Posterior vena cava (tissue), 2 donors: ENCODE results near the gene MAMLD1. TPM values are rescaled to one million over a fixed set of nuclear protein-coding genes. Genes with fewer than 3 reads are reported as not detected.

Experiments
- DNase-seq: peaks from one replicate; pipeline ENCODE4 v3.0.0-alpha.2; 2020; ENCODE audit warnings: low spot score
- intact Hi-C, 2 donors: fragments of 100-400 bp; cut with DNase I; formaldehyde crosslinking; loops; one replicate each; pipeline versions ENCODE4 v1.14.1 to v1.14.2; 2022 to 2023
- long read RNA-seq, 2 donors: library from polyadenylated mRNA; unstranded; transcript quantifications; one replicate each; pipeline ENCODE4 v2.0.0, GENCODE V29; 2020 to 2021
- total RNA-seq, 2 donors: library from RNA; stranded (reverse); fragmentation: NEBNext Ultra II Directional; extraction: Animal tissue kit (Norgen Biotek cat#: 25700); gene quantifications; one replicate each; pipeline ENCODE4 v1.2.1, GENCODE V29; 2021
- donor health status: DM: yes; HTN: yes; CAD: no.
- donor health status: DM: yes; HTN: yes; CAD: no.

MAMLD1 gene, protein sequence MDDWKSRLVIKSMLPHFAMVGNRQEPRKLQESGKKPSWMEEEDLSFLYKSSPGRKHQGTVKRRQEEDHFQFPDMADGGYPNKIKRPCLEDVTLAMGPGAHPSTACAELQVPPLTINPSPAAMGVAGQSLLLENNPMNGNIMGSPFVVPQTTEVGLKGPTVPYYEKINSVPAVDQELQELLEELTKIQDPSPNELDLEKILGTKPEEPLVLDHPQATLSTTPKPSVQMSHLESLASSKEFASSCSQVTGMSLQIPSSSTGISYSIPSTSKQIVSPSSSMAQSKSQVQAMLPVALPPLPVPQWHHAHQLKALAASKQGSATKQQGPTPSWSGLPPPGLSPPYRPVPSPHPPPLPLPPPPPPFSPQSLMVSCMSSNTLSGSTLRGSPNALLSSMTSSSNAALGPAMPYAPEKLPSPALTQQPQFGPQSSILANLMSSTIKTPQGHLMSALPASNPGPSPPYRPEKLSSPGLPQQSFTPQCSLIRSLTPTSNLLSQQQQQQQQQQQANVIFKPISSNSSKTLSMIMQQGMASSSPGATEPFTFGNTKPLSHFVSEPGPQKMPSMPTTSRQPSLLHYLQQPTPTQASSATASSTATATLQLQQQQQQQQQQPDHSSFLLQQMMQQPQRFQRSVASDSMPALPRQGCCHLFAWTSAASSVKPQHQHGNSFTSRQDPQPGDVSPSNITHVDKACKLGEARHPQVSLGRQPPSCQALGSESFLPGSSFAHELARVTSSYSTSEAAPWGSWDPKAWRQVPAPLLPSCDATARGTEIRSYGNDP
- 10 to 100 TPM; 10.9 to 12.8 TPM for total RNA-seq
- long read RNA-seq, donor 1, partial matches to known transcripts: 3 of 8 reads
- long read RNA-seq, donor 1, other reads (novel, unspliced or antisense): 5 of 8 reads
- long read RNA-seq, donor 2, partial matches to known transcripts: 8 of 8 reads
- long read RNA-seq, donor 2, other reads (novel, unspliced or antisense): 0 of 8 reads

- peak; percentile 92 for DNase-seq
- intact Hi-C loops: loop anchor here in 1 of 2 donors (10.0 kb wide), 1 partner anchor 408 kb away; no protein-coding TSS in a partner anchor
Observed at GRCh38 chrX:150362599-150363481, at the start of gene MAMLD1. TSS of gene MAMLD1 (plus strand) at chrX:150363317. CDS start at chrX:150445517, 82,200 bp downstream.

- intact Hi-C loops: no loop called here
- DNase-seq: no peak
Observed at GRCh38 chrX:150313514-150313913, 49.6 kb upstream of the MAMLD1 start.

GRCh38 chrX:150314186-150314585 lies 48.9 kb upstream of the MAMLD1 start:
- intact Hi-C loops: no loop called here
- DNase-seq: no peak

DNA sequence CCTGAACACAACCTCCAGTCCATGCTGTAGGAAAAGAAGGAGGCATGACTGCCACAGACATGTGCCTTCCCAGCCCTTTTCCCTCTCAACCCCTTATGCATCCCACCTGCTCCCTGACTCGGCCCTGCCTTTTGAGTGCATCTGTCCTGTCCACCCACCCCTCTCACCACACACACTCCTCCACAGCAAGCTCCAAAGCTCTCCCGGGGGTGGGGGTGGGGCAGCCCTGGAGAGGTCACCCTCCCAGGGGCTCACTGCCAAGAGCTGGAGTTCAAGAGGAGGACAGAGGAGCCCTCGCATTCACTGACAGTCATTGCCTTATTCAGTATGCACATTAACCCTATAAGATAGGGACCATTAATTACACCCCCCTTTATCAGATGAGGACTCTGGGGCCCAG lies 46.6 kb upstream of the MAMLD1 start:
- DNase-seq: no peak
- intact Hi-C loops: no loop called here

DNA sequence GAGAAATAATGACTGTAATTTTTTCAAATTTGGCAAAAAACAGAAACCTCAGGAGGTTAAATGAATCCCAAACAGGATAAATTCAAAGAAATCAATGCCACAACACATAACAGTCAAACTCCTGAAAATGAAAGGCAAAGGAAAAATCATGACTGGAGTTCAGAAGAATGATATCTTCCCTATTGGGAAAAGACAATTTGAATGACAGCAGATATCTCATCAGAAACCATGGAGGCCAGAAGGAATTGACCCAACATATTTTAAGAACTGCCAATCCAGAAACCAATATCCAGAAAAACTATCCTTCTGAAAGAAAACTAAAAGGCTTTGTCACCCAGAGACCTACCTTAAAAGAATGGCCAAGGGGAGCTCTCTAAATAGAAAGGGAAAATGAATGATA lies 40.1 kb upstream of the MAMLD1 start:
- no peak for DNase-seq
- intact Hi-C loops: loop anchor here in 1 of 2 donors (10.0 kb wide), 1 partner anchor 892 kb away; no protein-coding TSS in a partner anchor

GRCh38 chrX:150324035-150324728 lies 38.9 kb upstream of the MAMLD1 start:
- DNase-seq: no peak
- intact Hi-C loops: loop anchor here in 1 of 2 donors (10.0 kb wide), 1 partner anchor 891 kb away; no protein-coding TSS in a partner anchor

GRCh38 chrX:150324919-150325318 lies 38.2 kb upstream of the MAMLD1 start:
- intact Hi-C loops: loop anchor here in 1 of 2 donors (10.0 kb wide), 1 partner anchor 890 kb away; no protein-coding TSS in a partner anchor
- no peak for DNase-seq

GRCh38 chrX:150326541-150327247 lies 36.4 kb upstream of the MAMLD1 start:
- DNase-seq: peak; percentile 19
- intact Hi-C loops: loop anchor here in 1 of 2 donors (10.0 kb wide), 1 partner anchor 888 kb away; no protein-coding TSS in a partner anchor

DNA sequence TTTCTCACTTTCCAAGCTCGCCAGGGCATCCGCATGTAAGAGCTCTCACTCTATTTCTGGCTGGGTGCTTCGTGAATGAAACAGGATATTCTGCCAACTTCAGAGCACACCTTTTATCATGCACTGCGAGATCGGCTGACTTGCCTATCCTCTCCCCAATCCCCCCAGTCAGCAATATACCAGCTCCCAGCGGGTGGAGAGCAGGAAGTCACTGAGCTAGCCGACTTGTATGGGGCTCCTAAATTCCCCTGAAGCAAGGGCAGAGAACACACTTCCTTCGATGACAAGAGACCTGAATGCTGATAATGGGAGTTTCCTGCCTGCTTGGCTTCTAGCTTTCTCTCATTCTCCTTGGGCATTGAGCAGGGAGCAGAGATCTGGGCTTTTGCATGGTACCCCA lies 33.8 kb upstream of the MAMLD1 start:
- intact Hi-C loops: loop anchor here in 1 of 2 donors (10.0 kb wide), 1 partner anchor 886 kb away; no protein-coding TSS in a partner anchor
- DNase-seq: peak; percentile 26

- intact Hi-C loops: loop anchor here in 1 of 2 donors (10.0 kb wide), 1 partner anchor 885 kb away; no protein-coding TSS in a partner anchor
- no peak for DNase-seq
Observed at GRCh38 chrX:150329868-150330267, 33.2 kb upstream of the MAMLD1 start.

GRCh38 chrX:150332023-150332422 lies 31.1 kb upstream of the MAMLD1 start:
- intact Hi-C loops: no loop called here
- DNase-seq: no peak

DNA sequence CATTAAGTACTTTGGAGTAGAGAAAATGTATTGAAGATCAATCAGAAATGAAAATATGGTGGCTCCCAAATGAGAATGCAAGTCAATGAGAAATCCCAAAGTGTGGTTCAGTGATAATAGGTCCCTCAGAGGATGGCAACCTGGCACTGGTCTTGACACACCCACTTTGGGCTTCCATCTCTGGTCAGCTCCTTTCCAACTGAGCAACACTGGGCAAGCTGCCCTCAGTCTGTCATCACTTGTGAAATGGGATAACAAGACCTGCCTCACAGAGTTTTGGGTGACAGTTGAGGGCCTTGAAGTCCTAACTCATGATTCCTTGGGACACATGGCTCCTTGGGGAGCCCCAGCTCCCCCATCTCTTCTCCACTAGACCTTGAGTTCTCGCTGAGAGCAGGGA lies 29.0 kb upstream of the MAMLD1 start:
- no peak for DNase-seq
- intact Hi-C loops: no loop called here

- intact Hi-C loops: no loop called here
- DNase-seq: peak; percentile 36
Observed at GRCh38 chrX:150334981-150335380, 28.1 kb upstream of the MAMLD1 start.

DNA sequence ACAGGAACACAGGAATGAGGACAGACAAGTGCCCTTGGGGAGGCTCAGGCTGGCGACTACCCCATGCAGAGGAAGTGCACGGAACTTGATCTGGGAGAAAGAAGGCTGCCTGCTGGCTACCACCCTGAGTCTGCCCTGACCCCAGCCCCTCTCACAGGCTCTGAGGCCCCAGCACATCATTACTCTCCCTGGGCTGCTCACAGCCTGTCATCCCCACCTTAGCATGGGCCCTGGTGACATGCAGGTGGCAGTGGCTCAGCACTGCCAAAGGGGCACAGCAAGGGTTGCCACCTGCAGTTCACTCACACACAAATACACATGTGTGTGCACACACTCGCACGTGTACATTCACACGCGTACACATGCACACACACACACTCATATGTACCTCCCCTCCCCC lies 26.1 kb upstream of the MAMLD1 start:
- peak; percentile 40 for DNase-seq
- intact Hi-C loops: no loop called here

GRCh38 chrX:150337536-150337935 lies 25.6 kb upstream of the MAMLD1 start:
- DNase-seq: peak; percentile 16
- intact Hi-C loops: no loop called here

GRCh38 chrX:150338615-150339014 lies 24.5 kb upstream of the MAMLD1 start:
- DNase-seq: no peak
- intact Hi-C loops: no loop called here

- DNase-seq: no peak
- intact Hi-C loops: no loop called here
Observed at GRCh38 chrX:150339736-150340135, 23.4 kb upstream of the MAMLD1 start.
